CD4-positive, alpha-beta T cell treated with Interleukin-21 for 1 hour (primary cell): ENCODE results near the gene LACTBL1.
"Not testable (repeated sequence)": the region's sequence is repeated elsewhere in the genome, so short reads cannot be mapped to it uniquely, and the experiment has no call there.

ENCODE experiments used
- DNase-seq: peaks from one replicate; pipeline ENCODE4 v3.0.0-alpha.2; 2020

The LACTBL1 gene

DNA sequence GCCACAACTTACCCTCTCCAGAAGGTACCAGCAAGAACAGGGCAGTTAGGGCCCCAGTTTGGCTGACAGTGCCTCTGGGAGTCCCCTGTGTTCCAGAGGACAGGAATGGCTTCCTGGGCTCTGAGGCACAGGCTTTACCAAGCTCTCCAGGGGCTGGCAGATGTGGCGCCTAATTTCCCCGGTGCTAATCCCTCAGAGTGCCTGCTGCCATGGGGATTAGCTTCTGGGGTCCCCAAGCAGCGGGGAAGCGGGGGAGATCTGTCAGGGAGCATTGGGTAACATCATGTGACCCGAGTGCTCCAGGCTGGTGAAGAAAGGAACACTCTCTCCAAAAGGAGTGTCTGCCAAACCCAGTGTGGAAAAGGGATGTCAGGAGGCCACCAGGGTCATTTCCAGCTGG, at the start of gene LACTBL1:
Gene LACTBL1, minus strand, starts transcription at position 107 of the 400 bp plus-strand sequence. CDS start 550 bp downstream, outside the sequence.
- no peak for DNase-seq

DNA sequence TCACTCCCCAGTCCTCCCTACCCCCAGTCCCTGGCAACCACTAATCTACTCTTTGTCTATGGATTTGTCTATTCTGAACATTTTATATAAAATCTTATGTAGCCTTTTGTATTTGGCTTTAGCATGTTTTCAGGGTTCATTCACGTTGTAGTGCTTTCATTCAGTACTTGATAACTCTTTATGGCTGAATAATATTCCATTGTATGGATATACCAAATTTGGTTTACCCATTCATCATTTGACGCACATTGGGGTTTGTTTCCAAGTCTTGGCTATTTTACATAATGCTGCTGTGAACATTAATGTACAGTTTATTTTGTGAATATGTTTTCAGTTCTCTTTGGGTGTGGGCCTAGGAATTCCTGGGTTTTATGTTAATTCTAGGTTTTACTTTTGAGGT, 49.2 kb upstream of the LACTBL1 start:
- no peak for DNase-seq

GRCh38 chr1:23020706-23021405, 48.2 kb upstream of the LACTBL1 start:
- DNase-seq, result no peak

DNA sequence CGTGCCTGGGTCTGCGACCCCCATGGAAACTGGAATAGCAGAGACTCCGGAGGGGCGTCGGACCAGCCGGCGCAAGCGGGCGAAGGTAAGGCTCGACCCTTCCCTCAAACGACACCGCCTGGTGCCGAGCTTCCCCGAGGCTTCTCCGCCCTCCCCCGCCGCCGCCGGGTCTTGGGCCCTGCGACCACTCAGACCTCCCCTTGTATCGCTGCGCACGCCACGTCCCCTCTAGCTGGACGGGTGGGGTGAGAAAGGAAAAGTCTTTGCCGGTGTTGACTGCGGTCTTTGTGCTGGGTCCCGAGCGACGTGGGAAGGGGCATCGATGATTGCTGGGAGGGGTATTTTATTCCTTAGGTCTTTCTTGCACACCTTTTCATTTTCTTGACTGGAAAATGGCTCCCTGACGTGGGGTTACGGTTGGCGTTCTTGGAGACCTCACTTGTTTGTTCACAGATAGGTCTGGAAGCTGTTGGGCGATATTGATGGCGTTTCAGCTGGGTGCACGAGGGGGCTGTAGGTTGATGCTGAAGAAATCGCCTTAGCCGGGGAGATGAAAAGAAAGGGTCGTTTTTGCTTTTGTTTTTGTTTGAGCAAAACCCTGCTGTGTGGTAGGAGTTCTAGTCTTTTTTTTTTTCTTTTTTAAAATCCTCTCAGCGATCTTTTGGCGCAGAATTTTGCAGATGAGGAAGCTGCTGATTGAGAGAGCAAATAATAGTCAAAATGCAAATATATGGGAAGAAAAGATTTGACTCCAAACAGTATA, 47.4 kb upstream of the LACTBL1 start:
- DNase-seq, result peak; percentile 11

DNA sequence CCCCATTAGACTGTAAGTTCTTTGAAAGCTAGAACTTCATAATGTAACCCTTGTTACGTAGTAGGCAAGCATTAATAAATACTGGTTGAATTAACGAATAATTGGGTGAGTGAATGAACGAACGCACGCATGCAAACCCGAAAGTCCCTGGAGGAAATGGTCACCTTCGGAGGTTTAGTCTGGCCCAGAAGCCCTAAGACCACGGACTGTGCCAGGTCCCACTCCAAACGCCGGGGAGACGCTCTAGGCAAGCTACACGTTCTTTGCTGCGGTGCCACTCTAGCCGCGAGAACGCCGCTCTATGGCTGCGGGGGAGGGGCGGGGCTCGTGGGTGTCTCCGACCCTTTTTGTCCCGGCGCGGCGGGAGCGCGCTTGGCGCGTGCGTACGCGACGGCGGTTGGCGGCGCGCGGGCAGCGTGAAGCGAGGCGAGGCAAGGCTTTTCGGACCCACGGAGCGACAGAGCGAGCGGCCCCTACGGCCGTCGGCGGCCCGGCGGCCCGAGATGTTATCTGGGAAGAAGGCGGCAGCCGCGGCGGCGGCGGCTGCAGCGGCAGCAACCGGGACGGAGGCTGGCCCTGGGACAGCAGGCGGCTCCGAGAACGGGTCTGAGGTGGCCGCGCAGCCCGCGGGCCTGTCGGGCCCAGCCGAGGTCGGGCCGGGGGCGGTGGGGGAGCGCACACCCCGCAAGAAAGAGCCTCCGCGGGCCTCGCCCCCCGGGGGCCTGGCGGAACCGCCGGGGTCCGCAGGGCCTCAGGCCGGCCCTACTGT, 46.6 kb upstream of the LACTBL1 start, which contains the start of gene KDM1A:
Gene KDM1A, plus strand, starts transcription at position 375 of the 769 bp plus-strand sequence. Its CDS starts 129 bp downstream, at position 504.
- DNase-seq, result peak; percentile 95

DNA sequence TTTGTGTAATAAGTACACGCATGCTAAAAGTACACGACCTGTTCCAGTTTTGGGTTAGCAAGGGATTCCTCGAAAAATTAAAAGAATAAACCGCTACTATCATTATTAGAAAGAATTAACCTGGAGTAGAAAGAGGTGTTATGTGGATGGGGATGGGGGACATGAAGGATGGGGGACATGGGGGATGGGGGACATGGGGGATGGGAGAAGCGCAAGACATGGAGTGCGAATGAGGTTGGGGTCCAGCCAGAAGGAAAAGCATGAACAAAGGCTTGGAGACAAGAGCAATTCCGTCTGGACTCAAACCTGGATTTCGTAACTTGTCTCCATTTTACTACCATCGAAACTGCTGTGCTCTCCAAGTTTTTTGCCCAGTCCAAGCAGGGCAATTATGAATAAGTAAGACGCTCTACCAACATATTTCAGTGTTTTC, 46.0 kb upstream of the LACTBL1 start:
- no peak for DNase-seq

DNA sequence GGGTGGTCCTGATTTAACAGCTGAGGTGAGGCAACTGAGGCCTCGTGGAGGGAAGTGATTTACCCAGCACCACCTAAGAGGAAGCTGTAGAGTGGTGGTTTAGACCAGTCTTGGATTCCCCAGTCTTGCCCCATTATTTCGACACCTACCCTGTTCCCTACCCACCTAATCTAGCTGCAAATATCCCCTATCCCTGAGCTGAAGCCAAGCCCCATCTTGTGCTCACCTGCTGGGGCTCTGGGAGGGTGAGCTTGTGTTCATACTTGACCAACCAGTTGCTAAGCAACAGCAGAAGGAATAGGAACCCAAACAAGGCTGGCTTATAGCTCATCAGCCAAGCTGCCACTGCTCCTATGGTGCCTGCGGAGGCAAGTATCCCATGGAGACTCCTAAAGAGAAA, 41.0 kb upstream of the LACTBL1 start:
- no peak for DNase-seq

- DNase-seq, result not testable (repeated sequence)
Observed at GRCh38 chr1:23010025-23010424, 37.4 kb upstream of the LACTBL1 start.

DNA sequence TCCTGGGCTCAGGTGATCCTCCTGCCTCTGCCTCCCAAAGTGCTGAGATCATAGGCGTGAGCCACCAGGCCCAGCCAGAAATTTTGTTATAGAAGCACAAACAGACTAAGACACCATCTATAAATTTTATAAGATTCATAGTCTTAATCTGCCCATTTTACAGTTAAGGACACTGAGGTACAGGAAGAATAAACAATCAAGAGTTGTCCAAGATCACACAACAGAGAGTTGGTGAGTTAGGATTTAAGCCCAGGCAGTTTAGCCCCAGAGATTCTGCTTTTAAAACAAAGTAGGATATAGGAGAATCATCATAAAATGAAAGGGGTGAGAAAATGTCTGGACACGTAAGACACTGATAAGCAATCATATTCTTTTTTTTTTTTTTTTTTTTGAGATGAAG, 36.2 kb upstream of the LACTBL1 start:
- DNase-seq, result no peak

GRCh38 chr1:23007106-23007505, 34.4 kb upstream of the LACTBL1 start:
- DNase-seq, result no peak

GRCh38 chr1:23004769-23005168, 32.1 kb upstream of the LACTBL1 start:
- DNase-seq, result not testable (repeated sequence)

GRCh38 chr1:23004112-23004511, 31.4 kb upstream of the LACTBL1 start:
- DNase-seq, result no peak

- not testable (repeated sequence) for DNase-seq
Observed at GRCh38 chr1:23002218-23002617, 29.6 kb upstream of the LACTBL1 start.

DNA sequence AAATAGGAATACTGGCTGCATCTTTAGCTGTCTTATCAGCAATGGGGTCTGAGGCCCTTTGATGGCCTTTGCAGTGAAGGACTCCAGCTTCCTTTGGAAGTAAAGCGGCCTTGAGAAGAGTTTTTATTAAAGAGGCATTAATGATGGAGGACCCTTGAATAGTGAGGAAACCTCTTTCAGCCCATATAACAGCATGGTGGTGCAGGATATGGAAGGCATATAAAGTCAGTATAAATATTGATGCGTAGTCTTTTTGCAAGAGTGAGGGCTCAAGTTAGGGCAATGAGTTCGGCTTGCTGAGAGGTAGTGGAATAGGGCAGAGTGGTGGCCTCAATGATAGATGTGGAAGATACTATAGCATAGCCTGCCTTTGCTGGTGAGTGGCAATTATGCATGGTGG, 27.5 kb upstream of the LACTBL1 start:
- DNase-seq, result not testable (repeated sequence)

GRCh38 chr1:22997528-22997927, 24.9 kb upstream of the LACTBL1 start:
- not testable (repeated sequence) for DNase-seq

DNA sequence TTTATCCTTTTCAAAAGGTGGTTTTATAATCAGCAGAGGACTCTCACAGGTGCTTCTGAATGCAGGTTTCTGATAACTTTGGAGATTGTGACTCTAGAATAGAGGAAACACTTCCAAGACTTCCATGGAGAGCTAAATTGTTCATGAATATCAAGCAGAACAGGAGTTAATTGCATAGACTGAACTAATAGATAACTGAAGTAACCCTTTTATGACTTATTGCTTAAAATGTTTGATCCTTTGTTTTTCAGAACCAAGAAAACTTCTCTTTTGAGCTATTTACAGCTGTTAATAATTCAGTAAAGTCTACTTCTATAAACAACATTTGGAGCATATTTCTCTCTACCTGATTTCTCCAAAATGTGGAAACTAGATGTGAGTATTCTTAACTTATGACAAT, 23.1 kb upstream of the LACTBL1 start:
- DNase-seq, result no peak

DNA sequence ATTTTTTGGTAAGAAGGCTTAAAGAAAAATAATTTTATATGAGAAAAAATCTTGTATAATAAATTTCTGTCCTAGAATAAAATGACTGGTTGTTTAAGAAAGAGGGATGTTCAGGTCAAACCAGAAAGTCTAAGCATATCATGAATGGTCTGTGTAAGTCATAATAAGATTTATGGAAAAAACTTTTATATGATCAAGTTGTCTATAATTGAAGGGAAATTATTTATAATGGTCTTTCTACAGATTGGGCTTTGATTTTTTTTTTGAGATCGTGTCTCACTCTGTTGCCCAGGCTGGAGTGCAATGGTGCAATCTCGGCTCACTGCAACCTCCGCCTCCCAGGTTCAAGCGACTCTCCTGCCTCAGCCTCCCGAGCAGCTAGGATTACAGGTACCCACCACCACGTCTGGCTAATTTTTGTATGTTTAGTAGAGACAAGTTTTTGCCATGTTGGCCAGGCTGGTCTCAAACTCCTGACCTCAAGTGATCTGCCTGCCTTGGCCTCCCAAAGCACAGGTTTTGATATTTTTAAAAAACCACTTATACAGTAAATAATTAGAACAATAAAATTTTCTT, 20.6 kb upstream of the LACTBL1 start:
- not testable (repeated sequence) for DNase-seq

DNA sequence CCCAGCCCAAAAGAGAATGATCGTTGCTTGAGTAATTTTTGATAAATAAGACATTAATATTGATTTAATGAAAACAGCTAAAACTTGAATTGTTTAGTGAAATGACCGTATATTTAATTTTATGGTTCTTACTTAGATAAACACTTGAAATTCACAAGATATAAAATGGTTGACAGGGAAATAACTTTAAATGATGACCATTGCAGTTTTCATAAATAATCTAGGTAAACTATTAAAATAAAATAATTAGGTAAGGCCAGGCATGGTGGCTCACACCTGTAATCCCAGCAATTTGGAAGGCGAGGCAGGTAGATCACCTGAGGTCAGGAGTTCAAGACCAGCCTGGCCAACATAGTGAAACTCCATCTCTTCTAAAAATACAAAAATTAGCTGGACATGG, 19.7 kb upstream of the LACTBL1 start:
- DNase-seq, result not testable (repeated sequence)

- DNase-seq, result no peak
Observed at GRCh38 chr1:22983944-22984343, 11.3 kb upstream of the LACTBL1 start.

GRCh38 chr1:22980471-22980790, 7.8 kb upstream of the LACTBL1 start:
- DNase-seq, result not testable (repeated sequence)

- DNase-seq, result no peak
Observed at GRCh38 chr1:22978299-22978698, 5.6 kb upstream of the LACTBL1 start.

- peak; percentile 56 for DNase-seq
Observed at GRCh38 chr1:22976461-22977243, 4.0 kb upstream of the LACTBL1 start.
